Effector memory CD4-positive, alpha-beta T cell (primary cell): ENCODE measurements around the gene PNMA6E.
A peak's percentile ranks its signal among the peaks of the same experiment; 100 is the strongest.
"Not testable (repeated sequence)": the region's sequence is repeated elsewhere in the genome, so short reads cannot be mapped to it uniquely, and the experiment has no call there.

Source experiments
- DNase-seq, 3 donors: peaks; one replicate each; pipeline ENCODE4 v3.0.0-alpha.2; 2020
- H3K27ac ChIP-seq: 2 replicates; pipeline ENCODE4 v1.7.0; 2013; ENCODE audit warnings: mild to moderate bottlenecking, low read length, moderate library complexity; ENCODE audit not compliant: insufficient read depth, poor library complexity, severe bottlenecking
- H3K27me3 ChIP-seq: replicated peaks from 2 replicates; pipeline ENCODE4 v1.7.0; 2013; ENCODE audit warnings: mild to moderate bottlenecking, low read length; ENCODE audit not compliant: insufficient read depth, control insufficient read depth, poor library complexity, severe bottlenecking
- H3K36me3 ChIP-seq: 2 replicates; pipeline ENCODE4 v1.7.0; 2013; ENCODE audit warnings: mild to moderate bottlenecking, low read length, moderate library complexity; ENCODE audit not compliant: control insufficient read depth, insufficient read depth
- H3K4me1 ChIP-seq: 2 replicates; pipeline ENCODE4 v1.7.0; 2013; ENCODE audit warnings: low read length, mild to moderate bottlenecking; ENCODE audit not compliant: control insufficient read depth, insufficient read depth, poor library complexity, severe bottlenecking
- H3K4me3 ChIP-seq: 2 replicates; pipeline ENCODE4 v1.7.0; 2013; ENCODE audit warnings: low read length, low read depth, mild to moderate bottlenecking; ENCODE audit not compliant: insufficient read depth, poor library complexity, severe bottlenecking
- H3K9me3 ChIP-seq: 2 replicates; pipeline ENCODE4 v1.7.0; 2013; ENCODE audit warnings: mild to moderate bottlenecking, low read length, moderate library complexity; ENCODE audit not compliant: control insufficient read depth

Gene PNMA6E

GRCh38 chrX:153408871-153409351 is 7.8 kb upstream of the PNMA6E start:
- DNase-seq, result no peak
- Histone ChIP-seq H3K9me3 (no peaks in the 10 kb centered on the region), H3K27me3 (no peaks in the 10 kb centered on the region), H3K36me3 (no peaks in the 10 kb centered on the region), H3K4me3 (no peak overlapping the region), H3K27ac (no peak overlapping the region), H3K4me1 (peaks cover 5% of the 10 kb centered on the region)

GRCh38 chrX:153408221-153408721 is 7.1 kb upstream of the PNMA6E start:
- H3K27me3 ChIP-seq, result no peaks in the 10 kb centered on the region
- H3K36me3 ChIP-seq, result no peaks in the 10 kb centered on the region

GRCh38 chrX:153407736-153408135 is 6.6 kb upstream of the PNMA6E start:
- no peak overlapping the region for H3K4me3 ChIP-seq
- no peaks in the 10 kb centered on the region for H3K27me3 ChIP-seq
- no peak for DNase-seq
- no peaks in the 10 kb centered on the region for H3K9me3 ChIP-seq
- no peak overlapping the region for H3K27ac ChIP-seq
- peaks cover 5% of the 10 kb centered on the region for H3K4me1 ChIP-seq
- H3K36me3 ChIP-seq, result no peaks in the 10 kb centered on the region

More at GRCh38 chrX:153408221-153408721, 7.1 kb upstream of the PNMA6E start:
- Histone ChIP-seq H3K4me1 (peaks cover 5% of the 10 kb centered on the region), H3K9me3 (no peaks in the 10 kb centered on the region), H3K27ac (no peak overlapping the region), H3K4me3 (no peak overlapping the region)
- no peak for DNase-seq

- H3K36me3 ChIP-seq, result no peaks in the 10 kb centered on the region
- no peak for DNase-seq
- H3K9me3 ChIP-seq, result no peaks in the 10 kb centered on the region
- H3K4me3 ChIP-seq, result no peak overlapping the region
- H3K4me1 ChIP-seq, result peaks cover 2% of the 10 kb centered on the region
- H3K27ac ChIP-seq, result no peak overlapping the region
- H3K27me3 ChIP-seq, result no peaks in the 10 kb centered on the region
Observed at GRCh38 chrX:153406903-153407302, 5.8 kb upstream of the PNMA6E start.

GRCh38 chrX:153406011-153406410 is 4.9 kb upstream of the PNMA6E start:
- no peak overlapping the region for H3K4me3 ChIP-seq
- H3K27me3 ChIP-seq, result no peaks in the 10 kb centered on the region
- no peaks in the 10 kb centered on the region for H3K4me1 ChIP-seq
- H3K9me3 ChIP-seq, result no peaks in the 10 kb centered on the region
- no peak overlapping the region for H3K27ac ChIP-seq
- no peak for DNase-seq
- H3K36me3 ChIP-seq, result no peaks in the 10 kb centered on the region

GRCh38 chrX:153405426-153405825 is 4.3 kb upstream of the PNMA6E start:
- Histone ChIP-seq H3K4me3 (no peak overlapping the region), H3K27ac (no peak overlapping the region), H3K4me1 (no peaks in the 10 kb centered on the region), H3K9me3 (no peaks in the 10 kb centered on the region), H3K36me3 (no peaks in the 10 kb centered on the region), H3K27me3 (no peaks in the 10 kb centered on the region)
- no peak for DNase-seq

GRCh38 chrX:153404333-153404732 is 3.2 kb upstream of the PNMA6E start:
- not testable (repeated sequence) for DNase-seq, H3K36me3 ChIP-seq, H3K27ac ChIP-seq, H3K27me3 ChIP-seq, H3K9me3 ChIP-seq, H3K4me1 ChIP-seq, H3K4me3 ChIP-seq

- DNase-seq, result peak; percentile 3 to 21 (median 9)
- Histone ChIP-seq H3K27ac (no peak overlapping the region), H3K9me3 (no peaks in the 10 kb centered on the region), H3K27me3 (no peaks in the 10 kb centered on the region), H3K36me3 (no peaks in the 10 kb centered on the region), H3K4me3 (no peak overlapping the region), H3K4me1 (no peaks in the 10 kb centered on the region)
Observed at GRCh38 chrX:153400146-153401132, 711 bp downstream of the PNMA6E start.

GRCh38 chrX:153398275-153398960 is 2.7 kb downstream of the PNMA6E start:
- Histone ChIP-seq H3K9me3 (no peaks in the 10 kb centered on the region), H3K27me3 (no peaks in the 10 kb centered on the region), H3K4me3 (no peak overlapping the region), H3K4me1 (no peaks in the 10 kb centered on the region), H3K27ac (no peak overlapping the region), H3K36me3 (no peaks in the 10 kb centered on the region)
- DNase-seq, result no peak
